Measurements from ENCODE around the gene CRISP1. TPM values are rescaled to one million over a fixed set of nuclear protein-coding genes. Genes with fewer than 3 reads are reported as not detected.

Gene CRISP1
- total and polyA plus RNA-seq, 2 of the 13 experiments (the other 11 are each of a cell fraction or from before 2014, with no cell fraction given): not detected

DNA sequence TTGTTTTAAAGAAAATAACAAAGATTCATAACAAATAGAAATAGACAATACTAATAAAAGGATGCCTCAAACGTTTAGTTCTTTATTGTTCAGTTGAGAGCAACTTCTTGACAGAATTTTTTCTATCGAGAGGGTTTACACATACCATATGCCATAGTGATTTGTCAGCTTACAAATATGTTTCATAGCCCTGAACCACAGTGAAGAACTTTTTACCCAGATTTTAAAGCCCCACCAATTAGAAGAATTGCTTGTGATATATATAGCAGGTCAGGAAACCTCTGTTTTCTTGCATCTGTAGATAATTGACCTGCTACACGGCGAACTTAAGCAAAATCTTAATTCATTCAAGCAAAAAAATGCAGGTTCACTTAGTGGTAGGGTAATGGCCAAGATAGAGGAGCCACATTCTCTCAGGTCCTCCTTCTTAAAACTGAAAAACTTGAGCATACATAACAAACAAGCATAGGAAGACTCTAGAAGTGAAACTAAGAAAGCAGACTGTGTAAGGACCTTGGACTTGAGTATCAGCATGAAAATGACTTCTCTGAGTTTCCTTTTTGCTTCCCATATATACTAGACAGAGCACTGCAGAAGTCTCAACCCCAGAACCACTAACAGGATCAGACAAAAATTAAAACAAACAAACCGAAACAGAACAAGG is 39.5 kb downstream of the CRISP1 start:
- 25% methylated on average over 5 of the region's 5 CpGs for WGBS (ENCODE audit: low lambda C conversion rate)
- Histone ChIP-seq H3K4me1 (ENCODE audit: insufficient read depth, low read length) (no peaks in the 10 kb centered on the region), H4K20me1 (ENCODE audit: insufficient read depth, low read length) (no peaks in the 10 kb centered on the region), H3K9me3 (ENCODE audit: low read length) (no peaks in the 10 kb centered on the region), H3K27me3 (ENCODE audit: control insufficient read depth in 1 of 2, insufficient read depth in 2 of 2, low read length in 2 of 2) (no peaks in the 10 kb centered on the region; a peak in 1 of 5 replicates), H3K4me2 (ENCODE audit: low read depth, low read length) (no peak overlapping the region), H3K4me3 (replicated peaks in 1 of 3; ENCODE audit: insufficient read depth in 1 of 3, low read depth in 2 of 3, low read length in 3 of 3) (no peak overlapping the region), H3K36me3 (replicated peaks in 1 of 2; ENCODE audit: control insufficient read depth in 1 of 2, insufficient read depth in 2 of 2, low read length in 2 of 2) (no peaks in the 10 kb centered on the region), H3K79me2 (ENCODE audit: insufficient read depth, low read length) (no peaks in the 10 kb centered on the region), H3K9ac (ENCODE audit: insufficient read depth, low read depth, low read length) (no peak overlapping the region), H3K27ac (ENCODE audit: extremely low read length, insufficient read depth, low read length) (no peak overlapping the region), H2AFZ (ENCODE audit: low read length) (no peak overlapping the region)
- TF ChIP-seq SRY (CRISPR knock-in tag; IDR thresholded peaks at IDR 0.05): no peak
- TF ChIP-seq, protein P1, sequence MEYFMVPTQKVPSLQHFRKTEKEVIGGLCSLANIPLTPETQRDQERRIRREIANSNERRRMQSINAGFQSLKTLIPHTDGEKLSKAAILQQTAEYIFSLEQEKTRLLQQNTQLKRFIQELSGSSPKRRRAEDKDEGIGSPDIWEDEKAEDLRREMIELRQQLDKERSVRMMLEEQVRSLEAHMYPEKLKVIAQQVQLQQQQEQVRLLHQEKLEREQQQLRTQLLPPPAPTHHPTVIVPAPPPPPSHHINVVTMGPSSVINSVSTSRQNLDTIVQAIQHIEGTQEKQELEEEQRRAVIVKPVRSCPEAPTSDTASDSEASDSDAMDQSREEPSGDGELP (IDR thresholded peaks at IDR 0.05; ENCODE audit: borderline replicate concordance, low read depth): no peak
- in situ Hi-C loops (cut with HindIII; ENCODE audit: extremely low pct_ligation_motif_present, low pct_unique_long_range_greater_than_20kb) (no loop called here), intact Hi-C loops (cut with micrococcal nuclease; ENCODE audit: unreplicated experiment) (no loop called here)
- no TSS peak for BruUV-seq (replicated peaks)
- ATAC-seq: no peak
- FAIRE-seq: no peak
- ChIA-PET POLR2A (no interaction called here), CTCF (ENCODE audit: low intra/inter-chr PET ratio, low total read pairs) (no interaction called here)
- DNase-seq (ENCODE audit: low spot score): no peak

DNA sequence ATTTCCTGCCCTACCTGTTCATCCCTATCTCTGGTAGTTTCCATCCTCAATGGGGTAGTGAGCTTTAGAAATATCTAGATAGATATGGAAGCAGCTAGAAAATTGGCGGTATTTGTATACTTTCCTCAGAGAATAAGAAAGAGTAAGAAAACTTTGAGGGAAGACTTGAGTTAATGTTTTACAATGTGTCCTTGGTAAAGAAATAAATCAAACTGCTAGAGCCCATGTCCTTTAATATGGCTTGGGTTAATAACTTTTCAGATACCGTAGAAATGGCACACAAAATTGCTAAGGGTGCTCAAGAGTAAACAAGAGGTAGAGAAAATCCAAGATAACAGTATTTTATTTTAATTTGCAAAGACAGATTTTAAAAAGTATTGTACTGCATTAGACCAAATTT is 51.2 kb downstream of the CRISP1 start:
- in situ Hi-C loops (cut with HindIII; ENCODE audit: extremely low pct_ligation_motif_present, low pct_unique_long_range_greater_than_20kb): no loop called here
- no peaks in the 10 kb centered on the region for H3K27me3 ChIP-seq (ENCODE audit: control insufficient read depth in 1 of 2, insufficient read depth in 2 of 2, low read length in 2 of 2)
- H3K4me3 ChIP-seq (replicated peaks in 1 of 3; ENCODE audit: insufficient read depth in 1 of 3, low read depth in 2 of 3, low read length in 3 of 3): no peak overlapping the region
- intact Hi-C loops (cut with micrococcal nuclease; ENCODE audit: unreplicated experiment): no loop called here
- TF ChIP-seq, protein P2, sequence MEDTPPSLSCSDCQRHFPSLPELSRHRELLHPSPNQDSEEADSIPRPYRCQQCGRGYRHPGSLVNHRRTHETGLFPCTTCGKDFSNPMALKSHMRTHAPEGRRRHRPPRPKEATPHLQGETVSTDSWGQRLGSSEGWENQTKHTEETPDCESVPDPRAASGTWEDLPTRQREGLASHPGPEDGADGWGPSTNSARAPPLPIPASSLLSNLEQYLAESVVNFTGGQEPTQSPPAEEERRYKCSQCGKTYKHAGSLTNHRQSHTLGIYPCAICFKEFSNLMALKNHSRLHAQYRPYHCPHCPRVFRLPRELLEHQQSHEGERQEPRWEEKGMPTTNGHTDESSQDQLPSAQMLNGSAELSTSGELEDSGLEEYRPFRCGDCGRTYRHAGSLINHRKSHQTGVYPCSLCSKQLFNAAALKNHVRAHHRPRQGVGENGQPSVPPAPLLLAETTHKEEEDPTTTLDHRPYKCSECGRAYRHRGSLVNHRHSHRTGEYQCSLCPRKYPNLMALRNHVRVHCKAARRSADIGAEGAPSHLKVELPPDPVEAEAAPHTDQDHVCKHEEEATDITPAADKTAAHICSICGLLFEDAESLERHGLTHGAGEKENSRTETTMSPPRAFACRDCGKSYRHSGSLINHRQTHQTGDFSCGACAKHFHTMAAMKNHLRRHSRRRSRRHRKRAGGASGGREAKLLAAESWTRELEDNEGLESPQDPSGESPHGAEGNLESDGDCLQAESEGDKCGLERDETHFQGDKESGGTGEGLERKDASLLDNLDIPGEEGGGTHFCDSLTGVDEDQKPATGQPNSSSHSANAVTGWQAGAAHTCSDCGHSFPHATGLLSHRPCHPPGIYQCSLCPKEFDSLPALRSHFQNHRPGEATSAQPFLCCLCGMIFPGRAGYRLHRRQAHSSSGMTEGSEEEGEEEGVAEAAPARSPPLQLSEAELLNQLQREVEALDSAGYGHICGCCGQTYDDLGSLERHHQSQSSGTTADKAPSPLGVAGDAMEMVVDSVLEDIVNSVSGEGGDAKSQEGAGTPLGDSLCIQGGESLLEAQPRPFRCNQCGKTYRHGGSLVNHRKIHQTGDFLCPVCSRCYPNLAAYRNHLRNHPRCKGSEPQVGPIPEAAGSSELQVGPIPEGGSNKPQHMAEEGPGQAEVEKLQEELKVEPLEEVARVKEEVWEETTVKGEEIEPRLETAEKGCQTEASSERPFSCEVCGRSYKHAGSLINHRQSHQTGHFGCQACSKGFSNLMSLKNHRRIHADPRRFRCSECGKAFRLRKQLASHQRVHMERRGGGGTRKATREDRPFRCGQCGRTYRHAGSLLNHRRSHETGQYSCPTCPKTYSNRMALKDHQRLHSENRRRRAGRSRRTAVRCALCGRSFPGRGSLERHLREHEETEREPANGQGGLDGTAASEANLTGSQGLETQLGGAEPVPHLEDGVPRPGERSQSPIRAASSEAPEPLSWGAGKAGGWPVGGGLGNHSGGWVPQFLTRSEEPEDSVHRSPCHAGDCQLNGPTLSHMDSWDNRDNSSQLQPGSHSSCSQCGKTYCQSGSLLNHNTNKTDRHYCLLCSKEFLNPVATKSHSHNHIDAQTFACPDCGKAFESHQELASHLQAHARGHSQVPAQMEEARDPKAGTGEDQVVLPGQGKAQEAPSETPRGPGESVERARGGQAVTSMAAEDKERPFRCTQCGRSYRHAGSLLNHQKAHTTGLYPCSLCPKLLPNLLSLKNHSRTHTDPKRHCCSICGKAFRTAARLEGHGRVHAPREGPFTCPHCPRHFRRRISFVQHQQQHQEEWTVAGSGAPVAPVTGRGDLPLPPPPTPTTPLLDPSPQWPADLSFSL (CRISPR knock-in tag; IDR thresholded peaks at IDR 0.05): no peak
- POLR2A ChIA-PET: no interaction called here
- no peak overlapping the region for H2AFZ ChIP-seq (ENCODE audit: low read length)
- DNase-seq (ENCODE audit: low spot score): no peak
- H4K20me1 ChIP-seq (ENCODE audit: insufficient read depth, low read length): no peaks in the 10 kb centered on the region
- H3K79me2 ChIP-seq (ENCODE audit: insufficient read depth, low read length): no peaks in the 10 kb centered on the region
- CTCF ChIA-PET (ENCODE audit: low intra/inter-chr PET ratio, low total read pairs): no interaction called here
- H3K4me1 ChIP-seq (ENCODE audit: insufficient read depth, low read length): no peaks in the 10 kb centered on the region
- H3K36me3 ChIP-seq (replicated peaks in 1 of 2; ENCODE audit: control insufficient read depth in 1 of 2, insufficient read depth in 2 of 2, low read length in 2 of 2): no peaks in the 10 kb centered on the region
- WGBS (ENCODE audit: low lambda C conversion rate): 39% methylated on average over 2 of the region's 2 CpGs
- H3K4me2 ChIP-seq (ENCODE audit: low read depth, low read length): no peak overlapping the region
- no peak overlapping the region for H3K27ac ChIP-seq (ENCODE audit: extremely low read length, insufficient read depth, low read length)
- BruUV-seq (replicated peaks): no TSS peak
- no peak for ATAC-seq
- no peak for FAIRE-seq
- no peak overlapping the region for H3K9ac ChIP-seq (ENCODE audit: insufficient read depth, low read depth, low read length)
- no peaks in the 10 kb centered on the region for H3K9me3 ChIP-seq (ENCODE audit: low read length)

Measured in HepG2 (cell line).